Fibroblast of gingiva (primary cell): ENCODE measurements around the gene A4GALT.
"Not testable (repeated sequence)": the region's sequence is repeated elsewhere in the genome, so short reads cannot be mapped to it uniquely, and the experiment has no call there.

Experiments
- DNase-seq: peaks from one replicate; pipeline ENCODE4 v3.0.0-alpha.2; 2011; ENCODE audit warnings: low read depth

A4GALT gene

DNA sequence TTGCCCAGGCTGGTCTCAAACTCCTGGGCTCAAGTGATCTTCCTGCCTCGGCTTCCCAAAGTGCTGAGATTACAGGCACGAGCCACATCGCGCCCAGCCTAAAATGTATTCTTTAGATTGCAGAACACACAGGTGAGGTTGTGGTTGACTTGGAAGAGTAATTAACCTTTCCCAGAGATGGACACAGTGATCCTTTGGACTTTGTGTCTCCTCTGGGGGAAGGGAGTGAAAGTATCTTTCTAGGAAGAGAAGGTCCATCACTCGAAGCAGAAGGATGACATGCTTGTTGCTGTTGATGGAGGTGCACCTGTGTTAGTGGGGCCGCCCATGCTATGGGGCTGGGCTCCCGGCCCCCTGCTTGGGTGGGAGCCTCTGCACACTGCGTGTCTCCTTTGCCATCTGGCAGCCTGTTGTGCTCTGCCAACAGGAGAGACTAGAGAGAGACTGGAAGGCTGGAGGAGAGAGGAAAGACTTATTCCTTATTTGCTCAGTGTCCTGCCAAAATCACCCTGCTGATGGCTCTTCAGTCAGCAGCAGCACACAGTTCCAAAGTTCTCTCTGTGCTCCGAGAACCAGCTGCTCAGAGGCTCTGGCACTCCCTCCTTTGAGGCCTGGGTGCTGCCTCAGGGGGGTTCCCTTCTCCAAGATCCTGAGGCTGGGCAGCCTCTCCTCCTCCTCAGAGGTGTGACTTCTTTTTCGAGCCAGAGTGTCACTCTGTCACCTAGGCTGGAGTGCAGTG, 38.4 kb downstream of the A4GALT start:
- DNase-seq = no peak

DNA sequence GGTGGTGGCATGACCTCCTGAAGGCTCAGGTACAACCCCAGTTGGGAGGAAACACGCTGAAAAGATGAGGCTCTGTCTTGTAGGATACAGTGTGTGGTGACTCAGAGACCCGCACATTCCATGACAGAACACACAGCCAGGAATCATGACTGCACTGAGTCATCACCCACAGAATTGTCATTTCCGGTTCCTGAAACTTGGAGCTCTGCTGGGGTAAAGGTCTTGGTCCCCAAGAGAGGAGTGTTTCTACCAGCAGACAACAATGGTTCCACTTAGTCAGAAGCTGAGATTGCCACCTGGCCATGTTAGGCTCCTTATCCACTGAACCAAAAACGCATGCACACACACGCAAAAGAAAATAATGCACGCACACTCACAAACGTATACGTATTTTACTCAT, 40.0 kb downstream of the A4GALT start:
- peak; percentile 93 for DNase-seq

DNA sequence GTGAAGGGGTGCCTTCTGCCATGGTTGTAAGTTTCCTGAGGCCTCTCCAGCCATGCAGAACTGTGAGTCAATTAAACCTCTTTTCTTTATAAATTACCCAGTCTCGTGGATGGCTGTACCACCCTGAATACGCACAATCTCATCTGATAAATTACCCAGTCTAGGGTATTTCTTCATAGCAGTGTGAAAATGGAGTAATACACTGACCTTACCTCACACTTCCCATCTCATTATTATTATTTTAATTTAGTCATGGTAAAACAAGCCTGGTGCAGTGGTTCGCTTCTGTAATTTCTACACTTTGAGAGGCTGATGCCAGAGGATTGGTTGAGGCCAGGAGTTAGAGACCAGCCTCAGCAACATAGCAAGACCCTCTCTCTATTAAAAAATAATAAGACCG, 41.0 kb downstream of the A4GALT start:
- DNase-seq = no peak

DNA sequence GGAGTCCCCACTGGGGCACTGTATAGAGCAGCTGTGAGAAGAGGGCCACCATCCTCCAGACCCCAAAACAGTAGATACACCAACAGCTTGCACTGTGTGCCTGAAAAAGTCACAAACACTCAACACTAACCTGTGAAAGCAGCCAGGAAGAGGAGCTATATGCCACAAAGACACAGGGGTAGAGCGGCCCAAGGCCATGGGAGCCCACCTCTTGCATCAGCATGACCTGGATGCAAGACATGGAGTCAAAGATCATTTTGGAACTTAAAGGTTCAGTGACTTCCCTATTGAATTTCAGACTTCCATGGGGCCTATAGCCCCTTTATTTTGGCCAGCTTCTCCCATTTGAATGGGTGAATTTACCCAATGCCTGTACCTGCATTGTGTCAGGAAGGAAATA, 41.8 kb downstream of the A4GALT start:
- no peak for DNase-seq

GRCh38 chr22:42677936-42678335, 42.7 kb downstream of the A4GALT start:
- not testable (repeated sequence) for DNase-seq

DNA sequence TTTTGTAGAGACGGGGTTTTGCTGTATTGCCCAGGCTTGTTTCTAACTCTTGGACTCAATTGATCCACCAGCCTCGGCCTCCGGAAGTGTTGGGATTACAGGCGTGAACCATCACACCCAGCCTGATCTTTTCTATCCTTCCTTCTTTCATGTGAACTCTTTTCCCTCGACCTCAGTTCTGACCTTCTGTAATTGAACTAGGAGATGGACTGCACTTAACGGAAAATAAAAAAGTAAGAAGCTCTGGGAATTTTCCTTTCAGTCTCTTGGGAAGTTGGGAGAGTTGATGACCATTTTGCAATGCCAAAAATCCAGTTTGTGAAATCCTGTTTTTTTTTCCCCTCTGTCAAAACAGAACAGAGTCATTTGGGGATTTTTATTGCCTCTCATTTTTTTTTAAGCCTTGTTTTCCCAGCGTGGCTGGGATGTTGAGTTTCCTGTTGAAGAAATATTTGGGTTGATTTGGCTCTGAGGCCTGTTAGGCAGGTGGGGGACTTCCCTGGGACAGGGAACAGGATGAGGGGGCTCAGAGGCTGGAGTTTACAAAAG, 44.5 kb downstream of the A4GALT start:
- DNase-seq = peak; percentile 80

GRCh38 chr22:42673898-42674401, 46.7 kb downstream of the A4GALT start:
- DNase-seq = peak; percentile 54

DNA sequence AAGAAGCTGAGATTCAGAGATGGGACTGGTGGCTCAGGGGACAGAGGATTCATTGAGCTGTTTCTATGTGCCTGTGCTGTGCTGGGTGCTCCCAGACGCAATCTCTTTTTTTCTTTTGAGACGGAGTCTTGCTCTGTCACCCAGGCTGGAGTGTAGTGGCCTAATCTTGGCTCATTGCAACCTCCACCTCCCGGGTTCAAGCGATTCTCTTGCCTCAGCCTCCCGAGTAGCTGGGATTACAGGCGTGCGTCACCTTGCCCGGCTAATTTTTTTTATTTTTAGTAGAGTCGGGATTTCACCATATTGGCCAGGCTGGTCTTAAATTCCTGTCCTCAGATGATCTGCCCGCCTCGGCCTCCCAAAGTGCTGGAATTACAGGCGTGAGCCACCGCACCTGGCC, 47.6 kb downstream of the A4GALT start:
- DNase-seq = not testable (repeated sequence)

DNA sequence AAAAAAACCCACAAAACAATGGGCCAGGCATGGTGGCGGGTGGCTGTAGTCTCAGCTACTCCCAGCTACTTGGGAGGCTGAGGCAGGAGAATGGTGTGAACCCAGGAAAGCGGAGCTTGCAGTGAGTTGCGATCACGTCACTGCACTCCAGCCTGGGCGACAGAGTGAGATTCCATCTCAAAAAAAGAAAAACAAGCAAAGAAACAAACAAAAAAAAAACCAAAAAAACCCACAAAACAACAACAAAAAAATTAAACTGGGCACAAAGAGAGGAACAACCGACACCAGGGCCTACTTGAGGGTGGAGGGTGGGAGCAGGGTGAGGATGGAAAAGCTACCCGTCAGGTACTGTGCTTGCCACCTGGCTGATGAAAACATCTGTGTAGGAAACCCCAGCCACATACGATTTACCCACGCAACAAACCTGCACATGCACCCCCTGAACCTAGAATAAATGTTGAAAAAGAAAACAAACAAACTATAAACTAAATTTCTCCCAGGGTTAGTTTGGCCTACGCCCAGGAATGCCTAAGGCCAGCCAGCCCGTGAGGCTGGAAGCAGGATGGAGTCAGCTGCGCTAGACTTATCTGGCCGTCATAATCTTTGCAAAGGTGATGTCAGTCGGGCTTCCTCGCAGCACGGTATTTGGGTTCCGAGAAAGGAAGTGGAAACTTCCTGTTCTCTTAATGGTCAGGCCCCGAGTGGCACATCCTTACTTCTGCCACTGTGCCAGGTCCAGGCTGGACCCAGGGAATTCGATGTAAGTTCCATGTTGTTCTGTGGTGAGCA, 49.6 kb downstream of the A4GALT start:
- DNase-seq = no peak

DNA sequence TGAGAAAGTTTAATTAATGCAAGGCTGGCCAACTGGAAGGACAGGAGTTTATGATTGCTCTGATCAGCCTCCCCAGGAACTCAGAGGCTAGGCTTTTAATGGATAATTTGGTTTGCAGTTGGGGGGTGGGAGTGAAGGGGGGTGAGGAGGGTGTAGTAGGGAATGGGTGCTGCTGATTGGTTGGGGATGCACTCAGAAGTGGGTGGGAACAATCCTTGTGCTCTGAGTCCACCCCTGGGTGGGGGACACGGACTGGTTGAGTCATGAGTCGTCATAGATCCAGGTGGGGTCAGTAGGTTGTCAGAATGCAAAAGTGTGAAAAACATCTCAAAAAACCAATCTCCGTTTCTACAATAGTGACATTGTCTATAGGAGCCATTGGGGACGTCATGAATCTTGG, 50.6 kb downstream of the A4GALT start:
- no peak for DNase-seq

DNA sequence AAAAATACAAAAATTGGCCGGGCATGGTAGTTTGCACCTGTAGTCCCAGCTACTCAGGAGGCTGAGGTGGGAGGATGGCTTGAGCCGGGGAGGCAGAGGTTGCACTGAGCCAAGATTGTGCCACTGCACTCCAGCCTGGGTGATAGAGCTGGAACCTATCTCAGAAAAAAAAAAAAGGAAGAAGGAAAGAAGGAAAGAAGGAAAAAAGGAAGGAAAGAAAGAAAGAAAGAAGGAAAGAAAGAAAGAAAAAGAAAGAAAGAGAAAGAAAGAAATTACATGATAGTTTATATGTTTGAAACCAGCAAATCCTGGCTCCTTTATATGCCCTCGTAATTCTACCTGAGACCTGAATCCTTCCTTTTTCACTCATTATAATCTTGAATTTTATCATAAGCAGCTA, 54.3 kb downstream of the A4GALT start:
- DNase-seq = not testable (repeated sequence)

DNA sequence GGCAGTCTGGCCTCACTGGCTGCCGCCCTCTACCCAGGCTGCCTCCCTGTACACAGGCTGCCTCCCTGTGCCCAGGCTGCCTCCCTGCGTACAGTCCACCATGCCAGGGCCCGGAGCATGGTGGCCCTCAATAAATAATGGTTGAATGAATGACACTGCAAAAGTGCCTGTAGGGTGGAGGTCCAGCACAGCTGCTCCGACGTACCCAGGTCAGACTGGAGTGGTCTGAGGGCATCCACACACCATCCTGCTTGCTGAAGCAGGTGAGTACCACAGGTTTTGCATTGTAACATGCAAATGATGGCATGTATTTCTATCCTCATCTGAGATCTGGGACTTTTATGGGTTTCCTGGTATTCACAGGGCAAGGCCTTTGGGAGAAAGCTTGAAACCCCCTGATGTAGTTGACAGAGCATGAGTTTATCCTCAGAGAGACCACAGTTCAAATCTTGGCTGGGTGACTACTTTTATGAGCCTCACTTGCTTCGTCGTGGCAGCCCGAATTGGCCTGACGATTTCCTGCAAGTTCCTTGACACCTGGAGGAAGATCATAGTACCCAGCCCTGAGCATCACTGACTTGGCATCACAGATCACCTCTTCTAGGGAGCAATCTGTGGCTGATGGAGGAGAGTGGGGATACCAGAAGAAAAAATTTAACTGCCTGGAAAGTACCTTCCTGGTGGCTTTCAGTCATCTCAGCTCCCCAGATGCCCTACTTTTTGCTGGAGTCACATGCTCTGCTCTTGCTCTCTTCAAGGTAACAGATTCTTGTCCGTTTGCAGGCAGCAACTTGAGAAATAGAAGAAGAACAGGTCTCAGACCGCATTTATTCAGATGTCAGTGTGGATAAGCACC, 55.5 kb downstream of the A4GALT start:
- no peak for DNase-seq

DNA sequence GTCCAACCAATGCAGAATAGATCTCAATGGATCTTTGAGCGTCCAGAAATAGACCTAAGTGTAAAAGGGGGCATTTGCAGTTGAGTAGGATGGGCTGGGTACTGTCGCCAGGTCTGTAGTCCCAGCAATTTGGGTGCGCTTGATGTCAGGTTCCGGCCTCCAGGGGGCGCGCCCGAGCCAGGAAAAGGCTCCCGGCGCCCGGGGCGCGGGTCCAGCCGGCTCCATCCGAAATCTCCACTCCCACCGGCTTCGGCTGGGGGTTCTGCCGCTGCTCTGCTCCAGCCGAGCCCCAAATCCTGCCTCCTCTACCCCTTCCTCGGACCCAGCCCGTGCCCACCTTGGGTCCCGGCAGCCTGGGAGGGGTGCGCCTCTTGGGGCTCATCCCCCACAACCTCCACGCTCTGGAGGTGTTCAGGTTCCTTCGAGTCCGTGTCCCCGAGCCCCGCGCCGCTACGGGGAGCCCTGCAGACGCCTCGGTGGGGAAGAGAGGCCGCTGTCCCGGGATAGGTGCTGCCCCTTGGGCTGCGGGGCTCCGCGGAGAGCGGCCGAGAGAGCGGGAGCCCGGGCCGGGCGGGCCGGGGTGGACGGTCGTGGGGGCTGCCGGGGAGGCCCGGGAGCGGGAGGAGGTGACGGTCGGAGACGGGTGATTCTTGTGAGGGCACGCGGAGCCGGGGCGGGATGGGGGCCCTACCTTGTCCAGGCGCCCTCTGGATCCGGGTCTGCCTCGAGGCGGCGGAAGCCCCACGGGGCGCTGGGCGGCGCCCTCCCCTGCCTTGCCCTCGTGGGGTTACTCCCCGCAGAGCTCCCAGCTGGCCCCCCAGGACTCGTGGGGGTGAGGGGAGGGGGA, 58.5 kb downstream of the A4GALT start:
- peak; percentile 55 for DNase-seq

- DNase-seq = no peak
Observed at GRCh38 chr22:42656578-42656977, 64.1 kb downstream of the A4GALT start.

GRCh38 chr22:42655693-42656092, 65.0 kb downstream of the A4GALT start:
- DNase-seq = no peak

DNA sequence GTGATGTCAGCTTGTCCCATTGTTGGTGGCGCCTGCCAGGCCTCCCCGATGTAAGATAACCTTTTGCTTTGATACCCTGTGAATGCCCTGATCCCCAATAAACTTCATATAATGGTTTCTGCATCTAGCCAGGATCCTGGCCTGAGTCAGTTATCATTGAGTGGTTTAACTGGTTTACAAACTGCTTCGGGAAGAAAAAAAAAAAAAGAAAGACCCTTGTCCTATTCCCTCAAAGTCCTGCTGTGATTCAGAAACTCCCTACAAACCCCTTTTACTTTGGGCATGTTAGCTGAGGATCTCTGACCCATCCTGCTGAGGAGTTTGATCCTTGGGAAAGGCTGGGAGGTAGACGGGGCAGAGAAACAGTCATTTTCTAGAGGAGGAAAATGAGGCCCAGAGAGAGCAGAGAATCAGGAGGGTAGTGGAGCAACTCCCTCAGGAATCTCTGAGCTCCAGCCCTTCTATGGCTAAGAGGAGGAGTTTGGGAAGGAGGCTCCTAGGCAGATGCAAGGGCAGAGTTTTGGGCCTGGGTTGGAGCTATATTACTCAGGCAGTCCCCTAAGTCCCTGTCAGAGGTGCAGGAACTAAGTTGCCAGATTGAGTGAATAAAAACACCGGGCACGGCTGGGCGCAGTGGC, 66.1 kb downstream of the A4GALT start:
- no peak for DNase-seq

- DNase-seq = no peak
Observed at GRCh38 chr22:42653999-42654398, 66.7 kb downstream of the A4GALT start.

DNA sequence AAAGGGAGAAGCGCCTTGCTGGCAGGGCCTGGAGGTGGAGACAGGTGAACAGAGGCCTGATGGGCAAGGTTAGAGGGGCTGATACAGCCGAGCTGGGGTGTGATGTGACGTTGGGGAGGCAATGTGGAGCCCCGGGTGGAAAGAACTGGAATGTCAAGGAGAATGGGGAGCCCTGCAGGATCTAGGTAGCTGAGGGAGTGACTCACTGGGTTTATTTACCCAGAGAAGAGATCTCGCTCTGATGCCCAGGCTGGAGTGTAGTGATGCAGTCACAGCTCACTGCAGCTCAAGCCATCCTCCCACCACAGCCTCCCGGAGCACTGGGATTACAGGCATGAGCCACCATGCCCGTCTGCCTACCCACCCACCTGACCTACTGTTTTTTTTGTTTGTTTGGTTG, 69.5 kb downstream of the A4GALT start:
- DNase-seq = no peak

- DNase-seq = peak; percentile 85
Observed at GRCh38 chr22:42649246-42650099, 71.2 kb downstream of the A4GALT start, which contains the start of gene CYB5R3. TSS of gene CYB5R3 (minus strand) at chr22:42649392. CDS start at chr22:42649315, 77 bp downstream.
